ENCODE data around the gene ADAD1. TPM values are rescaled to one million over a fixed set of nuclear protein-coding genes. Genes with fewer than 3 reads are reported as not detected.

ADAD1 gene
- total RNA-seq, 1 donor from 2014 or later = not detected

DNA sequence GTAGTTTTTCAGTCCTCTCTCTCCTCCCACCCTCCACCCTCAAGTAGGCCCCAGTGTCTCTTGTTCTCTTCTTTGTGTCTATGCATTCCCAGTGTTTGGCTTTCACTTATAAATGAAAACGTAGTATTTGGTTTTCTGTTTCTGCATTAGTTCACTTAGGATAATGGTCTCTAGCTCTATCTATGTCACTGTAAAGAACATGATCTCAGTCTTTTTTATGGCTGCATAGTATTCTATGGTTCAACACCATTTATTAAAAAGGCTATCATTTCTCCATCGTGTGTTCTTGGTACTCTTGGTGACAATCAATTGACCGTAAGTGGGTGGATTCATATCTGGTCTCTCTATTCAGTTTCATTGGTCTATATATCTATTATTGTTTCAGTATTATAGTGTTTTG, 96.4 kb downstream of the ADAD1 start:
- Mint-ChIP-seq H3K9me3 (ENCODE audit: unreplicated experiment) (no peaks in the 10 kb centered on the region), H3K27ac (ENCODE audit: unreplicated experiment) (no peak overlapping the region), H3K36me3 (ENCODE audit: unreplicated experiment) (no peaks in the 10 kb centered on the region), H3K27me3 (ENCODE audit: unreplicated experiment) (peaks cover 20% of the 10 kb centered on the region), H3K4me3 (ENCODE audit: unreplicated experiment) (no peak overlapping the region), H3K4me1 (ENCODE audit: unreplicated experiment) (no peaks in the 10 kb centered on the region)
- TF ChIP-seq, protein P1, sequence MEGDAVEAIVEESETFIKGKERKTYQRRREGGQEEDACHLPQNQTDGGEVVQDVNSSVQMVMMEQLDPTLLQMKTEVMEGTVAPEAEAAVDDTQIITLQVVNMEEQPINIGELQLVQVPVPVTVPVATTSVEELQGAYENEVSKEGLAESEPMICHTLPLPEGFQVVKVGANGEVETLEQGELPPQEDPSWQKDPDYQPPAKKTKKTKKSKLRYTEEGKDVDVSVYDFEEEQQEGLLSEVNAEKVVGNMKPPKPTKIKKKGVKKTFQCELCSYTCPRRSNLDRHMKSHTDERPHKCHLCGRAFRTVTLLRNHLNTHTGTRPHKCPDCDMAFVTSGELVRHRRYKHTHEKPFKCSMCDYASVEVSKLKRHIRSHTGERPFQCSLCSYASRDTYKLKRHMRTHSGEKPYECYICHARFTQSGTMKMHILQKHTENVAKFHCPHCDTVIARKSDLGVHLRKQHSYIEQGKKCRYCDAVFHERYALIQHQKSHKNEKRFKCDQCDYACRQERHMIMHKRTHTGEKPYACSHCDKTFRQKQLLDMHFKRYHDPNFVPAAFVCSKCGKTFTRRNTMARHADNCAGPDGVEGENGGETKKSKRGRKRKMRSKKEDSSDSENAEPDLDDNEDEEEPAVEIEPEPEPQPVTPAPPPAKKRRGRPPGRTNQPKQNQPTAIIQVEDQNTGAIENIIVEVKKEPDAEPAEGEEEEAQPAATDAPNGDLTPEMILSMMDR (IDR thresholded peaks at IDR 0.05) = no peak
- DNase-seq (ENCODE audit: extremely low spot score, unreplicated experiment) = no peak

DNA sequence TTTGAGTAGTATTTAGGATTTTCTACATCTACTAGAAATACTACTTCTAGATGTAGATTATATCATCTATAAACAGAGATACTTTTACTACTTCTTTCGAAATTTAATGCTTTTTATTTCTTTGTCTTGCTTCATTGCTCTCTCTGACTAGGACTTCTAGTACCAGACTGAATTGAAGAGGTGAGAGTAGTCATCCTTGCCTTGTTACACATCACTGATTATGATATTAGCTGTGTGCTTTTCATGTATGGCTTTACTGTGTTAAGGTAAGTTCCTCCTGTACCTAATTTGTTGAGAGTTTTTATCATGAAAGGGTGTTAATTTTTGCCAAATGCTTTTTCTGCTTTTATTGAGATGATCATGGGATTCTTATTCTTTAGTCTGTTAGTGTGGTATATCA, 97.3 kb downstream of the ADAD1 start:
- TF ChIP-seq, protein P1 (IDR thresholded peaks at IDR 0.05) = no peak
- H3K4me3 Mint-ChIP-seq (ENCODE audit: unreplicated experiment) = no peak overlapping the region
- H3K27ac Mint-ChIP-seq (ENCODE audit: unreplicated experiment) = no peak overlapping the region
- H3K4me1 Mint-ChIP-seq (ENCODE audit: unreplicated experiment) = no peaks in the 10 kb centered on the region
- H3K27me3 Mint-ChIP-seq (ENCODE audit: unreplicated experiment) = peaks cover 20% of the 10 kb centered on the region
- H3K36me3 Mint-ChIP-seq (ENCODE audit: unreplicated experiment) = no peaks in the 10 kb centered on the region
- DNase-seq (ENCODE audit: extremely low spot score, unreplicated experiment) = no peak
- no peaks in the 10 kb centered on the region for H3K9me3 Mint-ChIP-seq (ENCODE audit: unreplicated experiment)

DNA sequence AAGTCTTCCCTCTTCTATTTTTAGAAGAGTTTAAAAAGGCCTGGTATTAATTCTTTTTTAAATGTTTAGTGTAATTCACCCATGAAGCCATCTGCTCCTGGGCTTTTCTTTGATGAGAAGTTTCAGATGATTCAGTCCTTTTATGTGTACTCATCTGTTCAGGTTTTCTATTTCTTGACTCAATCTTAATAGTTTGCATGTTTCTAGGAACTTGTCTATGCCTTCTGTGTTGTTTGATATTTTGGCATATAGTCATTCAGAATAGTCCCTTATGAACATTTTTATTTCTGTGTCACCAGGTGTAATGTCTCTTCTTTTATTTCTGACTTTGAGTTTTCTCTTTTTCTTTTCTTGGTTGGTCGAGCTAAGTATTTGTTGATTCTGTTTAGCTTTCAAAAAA, 97.9 kb downstream of the ADAD1 start:
- no peak for DNase-seq (ENCODE audit: extremely low spot score, unreplicated experiment)
- Mint-ChIP-seq H3K4me1 (ENCODE audit: unreplicated experiment) (no peaks in the 10 kb centered on the region), H3K36me3 (ENCODE audit: unreplicated experiment) (no peaks in the 10 kb centered on the region), H3K9me3 (ENCODE audit: unreplicated experiment) (no peaks in the 10 kb centered on the region), H3K27ac (ENCODE audit: unreplicated experiment) (no peak overlapping the region), H3K4me3 (ENCODE audit: unreplicated experiment) (no peak overlapping the region), H3K27me3 (ENCODE audit: unreplicated experiment) (peaks cover 24% of the 10 kb centered on the region)
- TF ChIP-seq, protein P1 (IDR thresholded peaks at IDR 0.05) = no peak

Other genes with a start within 250 kb of the ADAD1 start
- 41.6 and 48.1 TPM in 2 replicates for gene BLTP1, start 226.7 kb upstream of the ADAD1 start, total RNA-seq
- gene IL2, start 77.7 kb downstream of the ADAD1 start, total RNA-seq = not detected in 2 replicates
- gene IL21, start 242.1 kb downstream of the ADAD1 start, total RNA-seq = not detected in 2 replicates

Measured in osteocyte (in vitro differentiated cells).